GM13976 (cell line): ENCODE data around the gene PDE4D.

Experiments
- DNase-seq: peaks from one replicate; pipeline ENCODE4 v3.0.0; 2012; ENCODE audit warnings: low spot score
- in situ Hi-C: fragments of 300-500 bp; cut with MboI; formaldehyde crosslinking; loops from one replicate; pipeline ENCODE4 v1.12.0; 2022; ENCODE audit warnings: low sequenced_read_pairs, mixed read lengths, inconsistent platforms; ENCODE audit not compliant: unreplicated experiment
- TF ChIP-seq, protein P1 (sequence below): IDR thresholded peaks from 2 replicates; pipeline ENCODE4 v1.5.1; 2012; ENCODE audit warnings: borderline replicate concordance, mild to moderate bottlenecking; ENCODE audit not compliant: insufficient read depth; ENCODE audit errors: extremely low read depth, missing control alignments, control extremely low read depth

PDE4D gene

DNA sequence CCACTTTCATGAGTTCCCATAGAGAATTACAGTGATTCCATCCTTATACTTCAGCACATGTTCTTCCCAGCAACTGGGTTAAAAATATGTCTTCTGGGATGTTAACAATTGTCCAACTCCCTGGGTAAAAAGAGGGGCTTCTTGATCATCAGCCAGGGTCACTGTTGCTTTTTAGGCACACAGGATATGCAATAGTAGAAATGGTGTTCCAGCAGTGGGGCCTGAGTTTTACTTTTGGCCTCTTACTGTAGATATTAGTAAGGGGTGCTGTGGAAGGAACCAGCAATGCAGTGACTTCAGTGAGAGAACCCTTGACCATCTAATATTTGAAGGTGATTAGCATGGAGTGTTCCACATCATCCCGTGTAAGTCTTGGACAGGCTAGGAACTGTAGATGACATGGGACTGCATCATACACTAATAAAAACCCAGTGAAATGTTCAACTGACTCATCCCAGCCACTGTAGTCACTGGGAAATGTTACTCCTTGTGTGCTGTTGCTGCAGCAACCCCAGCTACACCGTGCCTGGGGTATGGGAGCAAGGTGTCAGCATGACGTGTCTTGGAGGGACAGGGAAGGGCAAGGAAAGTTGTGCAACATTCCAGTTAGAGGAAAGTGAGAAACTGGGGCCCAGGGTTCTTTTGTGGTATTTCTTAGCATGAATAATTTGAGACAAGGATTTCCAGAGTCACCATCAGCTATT, 699.8 kb downstream of the PDE4D start:
- no peak for DNase-seq
- in situ Hi-C loops, result loop anchor here (25.0 kb wide), 1 partner anchor 469 kb away; no protein-coding TSS in a partner anchor
- TF ChIP-seq, protein P1, sequence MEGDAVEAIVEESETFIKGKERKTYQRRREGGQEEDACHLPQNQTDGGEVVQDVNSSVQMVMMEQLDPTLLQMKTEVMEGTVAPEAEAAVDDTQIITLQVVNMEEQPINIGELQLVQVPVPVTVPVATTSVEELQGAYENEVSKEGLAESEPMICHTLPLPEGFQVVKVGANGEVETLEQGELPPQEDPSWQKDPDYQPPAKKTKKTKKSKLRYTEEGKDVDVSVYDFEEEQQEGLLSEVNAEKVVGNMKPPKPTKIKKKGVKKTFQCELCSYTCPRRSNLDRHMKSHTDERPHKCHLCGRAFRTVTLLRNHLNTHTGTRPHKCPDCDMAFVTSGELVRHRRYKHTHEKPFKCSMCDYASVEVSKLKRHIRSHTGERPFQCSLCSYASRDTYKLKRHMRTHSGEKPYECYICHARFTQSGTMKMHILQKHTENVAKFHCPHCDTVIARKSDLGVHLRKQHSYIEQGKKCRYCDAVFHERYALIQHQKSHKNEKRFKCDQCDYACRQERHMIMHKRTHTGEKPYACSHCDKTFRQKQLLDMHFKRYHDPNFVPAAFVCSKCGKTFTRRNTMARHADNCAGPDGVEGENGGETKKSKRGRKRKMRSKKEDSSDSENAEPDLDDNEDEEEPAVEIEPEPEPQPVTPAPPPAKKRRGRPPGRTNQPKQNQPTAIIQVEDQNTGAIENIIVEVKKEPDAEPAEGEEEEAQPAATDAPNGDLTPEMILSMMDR, result no peak

DNA sequence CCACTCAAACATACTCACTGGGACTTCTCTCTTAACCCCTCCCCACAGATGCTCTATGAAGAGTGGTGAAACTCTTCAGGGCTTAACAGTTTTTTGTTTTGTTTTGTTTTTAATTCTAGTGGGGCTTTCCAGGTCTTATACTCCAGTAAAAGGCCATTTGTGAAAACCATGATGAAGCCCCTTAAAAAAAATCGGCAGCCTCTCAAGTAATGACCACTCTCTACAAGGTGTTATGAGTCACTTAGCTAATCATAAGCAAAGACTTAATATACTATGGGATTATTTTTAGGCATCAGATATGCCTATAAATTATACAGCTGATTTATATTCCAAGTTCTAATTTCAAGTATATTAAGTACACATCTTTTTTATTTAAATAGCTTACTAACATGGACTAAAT, 702.8 kb downstream of the PDE4D start:
- in situ Hi-C loops, result loop anchor here (25.0 kb wide), 1 partner anchor 472 kb away; no protein-coding TSS in a partner anchor
- no peak for DNase-seq
- TF ChIP-seq, protein P1, result no peak

DNA sequence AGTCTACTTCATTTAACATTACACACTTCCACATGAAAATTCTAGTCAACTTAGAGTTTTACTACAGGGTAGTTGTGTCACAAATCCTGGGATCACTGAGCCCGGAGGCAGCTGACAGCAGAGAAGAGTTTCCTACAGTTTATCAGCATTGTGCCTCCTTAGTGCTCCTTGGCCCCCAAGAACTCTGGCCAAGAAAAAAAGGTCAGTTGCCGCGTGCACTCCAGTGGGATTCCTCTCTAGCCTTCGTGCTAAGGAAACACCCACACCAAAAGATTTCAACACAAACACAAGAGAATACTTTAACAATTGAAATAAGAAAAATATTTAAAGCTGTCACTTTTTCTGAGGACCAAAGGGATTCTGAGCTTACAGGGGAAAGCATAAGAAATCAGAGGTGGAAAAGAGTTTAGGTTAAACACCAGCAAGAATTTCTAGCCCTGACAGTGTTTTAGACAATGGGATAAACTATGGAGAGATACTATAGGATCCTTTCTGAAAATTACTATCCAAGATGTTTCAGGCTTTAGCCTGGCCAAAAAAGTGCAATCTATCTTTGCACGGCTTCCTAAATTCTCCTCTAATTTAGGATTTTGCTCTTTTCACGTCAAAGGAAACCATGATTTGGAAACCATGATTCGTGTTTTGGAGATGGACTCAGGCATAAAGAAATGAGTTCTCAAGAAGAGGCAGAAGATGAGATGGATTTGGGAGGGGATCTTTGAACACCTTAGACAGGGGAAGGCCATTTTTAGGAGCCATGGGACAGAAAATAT, 703.9 kb downstream of the PDE4D start:
- TF ChIP-seq, protein P1, result no peak
- no peak for DNase-seq
- in situ Hi-C loops, result loop anchor here (10.0 to 25.0 kb wide), 2 partner anchors 185 to 473 kb away; no protein-coding TSS in a partner anchor

DNA sequence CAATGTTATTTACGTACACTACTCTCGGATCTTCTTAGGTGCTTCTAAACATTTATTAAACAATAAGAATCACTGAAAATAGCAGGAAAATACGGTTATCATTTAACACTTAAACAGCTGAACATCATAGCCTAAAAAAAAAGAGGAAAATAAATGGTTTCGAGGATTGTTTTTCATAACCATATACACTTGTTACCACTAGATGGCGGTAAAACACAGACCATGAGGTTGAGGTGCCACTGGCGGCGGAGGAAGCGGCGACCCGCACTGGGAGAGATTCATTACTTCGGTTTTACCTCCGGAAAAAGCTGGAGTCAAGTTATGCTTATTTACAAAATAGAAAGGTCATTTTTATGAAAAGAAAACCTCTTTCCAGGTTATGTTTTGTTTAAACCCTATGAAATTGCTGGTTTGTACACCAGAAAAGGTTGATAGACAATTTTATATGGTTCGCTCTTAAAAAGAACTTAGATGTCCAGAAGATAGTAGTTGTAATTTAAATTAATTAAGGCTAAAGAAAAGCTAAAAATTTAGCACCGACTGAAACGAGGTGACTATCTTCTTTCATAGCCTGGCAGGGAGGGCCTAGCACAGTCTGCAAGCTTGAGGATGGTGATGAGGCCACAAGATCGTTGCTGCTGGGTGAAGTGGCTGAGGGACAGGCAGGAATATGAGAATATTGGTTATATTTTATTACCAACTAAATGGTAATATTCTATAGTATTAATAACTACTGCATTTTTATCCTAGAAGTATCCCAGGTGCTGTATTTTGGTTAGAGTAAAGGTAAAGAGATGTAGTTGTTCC, 704.9 kb downstream of the PDE4D start:
- in situ Hi-C loops, result loop anchor here (10.0 to 25.0 kb wide), 2 partner anchors 186 to 474 kb away; no protein-coding TSS in a partner anchor
- TF ChIP-seq, protein P1, result peak; percentile 43
- DNase-seq, result peak; percentile 35

DNA sequence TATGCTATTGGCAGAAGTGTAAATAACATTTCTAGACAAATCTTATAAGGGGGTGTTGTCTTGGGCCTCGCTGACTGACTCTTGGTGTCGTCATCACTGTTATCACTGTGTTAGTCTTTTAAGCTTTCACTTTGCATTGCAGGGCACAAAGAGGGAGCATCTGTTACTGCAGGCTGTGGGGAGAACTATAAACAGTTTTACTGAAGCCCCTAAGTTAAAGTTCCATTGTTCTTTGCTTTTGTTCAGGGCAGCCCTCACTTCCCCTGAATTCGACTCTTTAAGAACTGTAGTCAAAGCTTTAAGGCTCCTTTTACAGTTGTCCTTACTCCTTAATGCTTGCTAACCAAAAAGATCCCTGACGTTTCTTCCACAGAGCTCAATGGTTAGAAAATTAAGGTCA, 705.7 kb downstream of the PDE4D start:
- TF ChIP-seq, protein P1, result no peak
- DNase-seq, result no peak
- in situ Hi-C loops, result loop anchor here (10.0 to 25.0 kb wide), 2 partner anchors 187 to 474 kb away; no protein-coding TSS in a partner anchor

DNA sequence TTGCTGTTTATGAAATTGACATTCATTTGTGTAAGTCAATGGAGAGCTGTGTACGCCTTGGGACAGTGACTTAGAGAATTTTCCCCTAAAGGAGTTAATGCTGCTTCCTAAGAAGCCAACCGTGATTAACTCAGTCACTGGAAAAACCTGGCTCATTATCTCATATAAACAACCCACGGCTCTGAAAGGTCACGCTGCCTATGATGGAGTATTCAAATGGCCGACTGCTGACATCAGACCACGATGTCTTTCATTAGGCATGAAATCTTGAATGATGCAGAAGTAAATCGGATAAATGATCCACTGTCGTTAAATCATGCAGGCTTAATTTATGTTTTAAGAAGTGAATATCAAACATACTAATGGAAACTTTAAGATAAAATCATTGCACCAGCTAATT, 706.9 kb downstream of the PDE4D start:
- no peak for DNase-seq
- in situ Hi-C loops, result loop anchor here (10.0 to 25.0 kb wide), 2 partner anchors 188 to 476 kb away; no protein-coding TSS in a partner anchor
- TF ChIP-seq, protein P1, result no peak
